HFF-Myc (cell line): ENCODE measurements around the gene ATM.

ENCODE experiments used
- DNase-seq: peaks from one replicate; pipeline ENCODE4 v3.0.0-alpha.2; 2011; ENCODE audit warnings: low read depth; ENCODE audit errors: extremely low read depth
- H3K4me3 ChIP-seq: replicated peaks from 2 replicates; pipeline ENCODE4 v1.5.1; 2011; ENCODE audit warnings: low read depth, mild to moderate bottlenecking, control low read depth, low read length
- TF ChIP-seq, protein P1 (sequence below): IDR thresholded peaks from 2 replicates; pipeline ENCODE4 v1.5.1; 2012; ENCODE audit warnings: mild to moderate bottlenecking, low read depth, low read length, control low read depth; ENCODE audit errors: missing control alignments

ATM gene

DNA sequence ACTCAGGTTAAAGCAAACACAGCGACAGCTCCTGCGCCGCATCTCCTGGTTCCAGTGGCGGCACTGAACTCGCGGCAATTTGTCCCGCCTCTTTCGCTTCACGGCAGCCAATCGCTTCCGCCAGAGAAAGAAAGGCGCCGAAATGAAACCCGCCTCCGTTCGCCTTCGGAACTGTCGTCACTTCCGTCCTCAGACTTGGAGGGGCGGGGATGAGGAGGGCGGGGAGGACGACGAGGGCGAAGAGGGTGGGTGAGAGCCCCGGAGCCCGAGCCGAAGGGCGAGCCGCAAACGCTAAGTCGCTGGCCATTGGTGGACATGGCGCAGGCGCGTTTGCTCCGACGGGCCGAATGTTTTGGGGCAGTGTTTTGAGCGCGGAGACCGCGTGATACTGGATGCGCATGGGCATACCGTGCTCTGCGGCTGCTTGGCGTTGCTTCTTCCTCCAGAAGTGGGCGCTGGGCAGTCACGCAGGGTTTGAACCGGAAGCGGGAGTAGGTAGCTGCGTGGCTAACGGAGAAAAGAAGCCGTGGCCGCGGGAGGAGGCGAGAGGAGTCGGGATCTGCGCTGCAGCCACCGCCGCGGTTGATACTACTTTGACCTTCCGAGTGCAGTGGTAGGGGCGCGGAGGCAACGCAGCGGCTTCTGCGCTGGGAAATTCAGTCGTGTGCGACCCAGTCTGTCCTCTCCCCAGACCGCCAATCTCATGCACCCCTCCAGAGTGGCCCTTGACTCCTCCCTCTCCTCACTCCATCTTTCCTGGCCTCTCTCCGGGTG, at the start of gene ATM, which contains the start of gene NPAT:
Gene ATM (plus strand): TSS at position 494 of the 774 bp plus-strand sequence. CDS start 4,558 bp downstream, outside the sequence.
Gene NPAT (minus strand): TSS at position 65 of the 774 bp plus-strand sequence. CDS start 102 bp downstream, outside the sequence.
- DNase-seq = peak; percentile 98
- TF ChIP-seq, protein P1, sequence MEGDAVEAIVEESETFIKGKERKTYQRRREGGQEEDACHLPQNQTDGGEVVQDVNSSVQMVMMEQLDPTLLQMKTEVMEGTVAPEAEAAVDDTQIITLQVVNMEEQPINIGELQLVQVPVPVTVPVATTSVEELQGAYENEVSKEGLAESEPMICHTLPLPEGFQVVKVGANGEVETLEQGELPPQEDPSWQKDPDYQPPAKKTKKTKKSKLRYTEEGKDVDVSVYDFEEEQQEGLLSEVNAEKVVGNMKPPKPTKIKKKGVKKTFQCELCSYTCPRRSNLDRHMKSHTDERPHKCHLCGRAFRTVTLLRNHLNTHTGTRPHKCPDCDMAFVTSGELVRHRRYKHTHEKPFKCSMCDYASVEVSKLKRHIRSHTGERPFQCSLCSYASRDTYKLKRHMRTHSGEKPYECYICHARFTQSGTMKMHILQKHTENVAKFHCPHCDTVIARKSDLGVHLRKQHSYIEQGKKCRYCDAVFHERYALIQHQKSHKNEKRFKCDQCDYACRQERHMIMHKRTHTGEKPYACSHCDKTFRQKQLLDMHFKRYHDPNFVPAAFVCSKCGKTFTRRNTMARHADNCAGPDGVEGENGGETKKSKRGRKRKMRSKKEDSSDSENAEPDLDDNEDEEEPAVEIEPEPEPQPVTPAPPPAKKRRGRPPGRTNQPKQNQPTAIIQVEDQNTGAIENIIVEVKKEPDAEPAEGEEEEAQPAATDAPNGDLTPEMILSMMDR = peak; percentile 83
- H3K4me3 ChIP-seq = peak within 1 kb of the TSS; percentile 92

GRCh38 chr11:108177570-108177969, 45.3 kb upstream of the ATM start:
- no peak for DNase-seq
- TF ChIP-seq, protein P1 = no peak
- no peak overlapping the region for H3K4me3 ChIP-seq

- no peak overlapping the region for H3K4me3 ChIP-seq
- DNase-seq = no peak
- TF ChIP-seq, protein P1 = no peak
Measured at GRCh38 chr11:108193725-108194124, 29.1 kb upstream of the ATM start.

- TF ChIP-seq, protein P1 = no peak
- no peak for DNase-seq
- H3K4me3 ChIP-seq = no peak overlapping the region
Measured at GRCh38 chr11:108196901-108197300, 26.0 kb upstream of the ATM start.

- H3K4me3 ChIP-seq = no peak overlapping the region
- DNase-seq = no peak
- TF ChIP-seq, protein P1 = no peak
Measured at GRCh38 chr11:108197351-108197750, 25.5 kb upstream of the ATM start.

DNA sequence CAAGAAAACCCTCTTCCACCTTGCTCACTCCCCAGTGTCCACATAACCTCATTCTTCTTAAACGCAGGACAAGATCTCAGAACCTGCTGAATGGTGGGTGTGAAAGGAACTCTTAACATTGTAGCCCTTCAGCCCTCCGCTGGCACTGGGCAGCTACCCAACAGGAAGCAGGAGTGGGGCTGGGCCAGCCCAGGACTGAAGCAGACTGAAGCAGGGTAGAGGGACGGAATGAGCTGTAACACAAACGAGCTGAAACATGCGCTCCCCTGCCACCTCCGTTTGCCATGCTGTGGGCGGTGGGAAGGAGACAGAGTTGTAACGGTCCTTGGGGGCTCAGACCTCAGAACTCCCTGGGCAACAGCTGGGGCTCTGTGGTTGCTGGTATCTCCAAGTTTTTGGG, 24.0 kb upstream of the ATM start:
- TF ChIP-seq, protein P1 = no peak
- H3K4me3 ChIP-seq = no peak overlapping the region
- no peak for DNase-seq
